ENCODE results near the gene EBF4. TPM values are rescaled to one million over a fixed set of nuclear protein-coding genes. Genes with fewer than 3 reads are reported as not detected.

The EBF4 gene
- total RNA-seq, 1 donor from 2014 or later: 2.4 TPM

- peak; percentile 76 for DNase-seq
Observed at GRCh38 chr20:2742934-2743559, 50.5 kb downstream of the EBF4 start.

GRCh38 chr20:2745060-2745910 is 52.7 kb downstream of the EBF4 start:
- DNase-seq: no peak

DNA sequence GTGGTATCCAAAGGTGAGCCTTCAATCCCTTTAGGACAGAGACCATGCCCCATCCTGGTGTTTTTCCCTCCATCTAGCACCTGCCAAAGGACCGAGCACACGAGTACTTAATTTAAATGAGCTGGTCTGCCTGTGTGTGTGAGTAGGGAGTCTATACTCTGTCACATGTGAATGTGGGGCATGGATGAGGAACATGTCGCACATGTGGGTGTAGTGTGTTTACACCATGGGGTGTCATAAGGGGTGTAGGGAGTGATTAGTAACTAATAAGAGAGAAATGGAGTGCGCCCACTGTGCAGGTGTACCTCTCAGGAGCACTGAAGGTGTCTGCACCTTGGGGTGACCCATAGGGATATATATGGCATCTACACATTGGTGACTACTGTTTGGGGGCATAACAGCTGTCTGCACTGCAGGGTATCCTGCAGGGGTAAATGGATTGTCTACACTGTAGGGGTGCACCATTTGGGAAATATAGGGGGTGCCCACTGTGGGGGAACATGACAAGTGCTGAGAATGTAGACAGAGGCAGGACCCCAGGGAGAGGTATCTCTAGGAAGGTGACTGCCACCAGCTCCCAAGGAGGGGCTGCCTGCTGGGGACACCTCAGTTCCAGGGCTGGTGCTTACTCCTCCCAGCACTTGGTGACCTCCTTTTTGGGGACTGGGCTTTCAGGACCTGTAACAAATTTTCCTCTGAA is 53.5 kb downstream of the EBF4 start:
- no peak for DNase-seq

GRCh38 chr20:2746636-2747265 is 54.2 kb downstream of the EBF4 start:
- no peak for DNase-seq

DNA sequence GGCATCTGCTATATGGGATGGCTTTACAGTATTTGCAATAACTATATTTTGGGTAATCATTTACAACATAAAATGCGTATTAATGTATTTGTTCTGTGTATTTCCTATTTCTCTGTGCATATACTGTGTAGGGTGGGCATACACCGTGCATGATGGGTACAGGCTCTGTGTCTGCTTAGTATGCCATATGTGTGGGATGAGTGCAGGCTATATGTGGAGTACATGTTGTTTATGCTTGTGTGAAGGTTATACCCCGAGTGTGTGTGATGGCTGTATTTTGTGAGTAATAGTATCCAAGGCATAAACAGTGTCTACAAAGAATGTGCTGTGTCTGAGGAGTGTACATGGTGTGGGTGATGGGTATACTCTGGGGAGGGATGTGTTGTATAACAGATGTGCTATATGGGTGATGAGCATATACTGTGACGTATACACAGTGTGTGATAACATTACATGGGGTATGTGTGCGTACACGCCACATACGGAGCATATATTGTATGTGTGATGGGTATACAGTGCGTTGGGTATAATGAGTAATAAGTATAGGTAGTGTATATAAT is 55.2 kb downstream of the EBF4 start:
- DNase-seq: no peak

DNA sequence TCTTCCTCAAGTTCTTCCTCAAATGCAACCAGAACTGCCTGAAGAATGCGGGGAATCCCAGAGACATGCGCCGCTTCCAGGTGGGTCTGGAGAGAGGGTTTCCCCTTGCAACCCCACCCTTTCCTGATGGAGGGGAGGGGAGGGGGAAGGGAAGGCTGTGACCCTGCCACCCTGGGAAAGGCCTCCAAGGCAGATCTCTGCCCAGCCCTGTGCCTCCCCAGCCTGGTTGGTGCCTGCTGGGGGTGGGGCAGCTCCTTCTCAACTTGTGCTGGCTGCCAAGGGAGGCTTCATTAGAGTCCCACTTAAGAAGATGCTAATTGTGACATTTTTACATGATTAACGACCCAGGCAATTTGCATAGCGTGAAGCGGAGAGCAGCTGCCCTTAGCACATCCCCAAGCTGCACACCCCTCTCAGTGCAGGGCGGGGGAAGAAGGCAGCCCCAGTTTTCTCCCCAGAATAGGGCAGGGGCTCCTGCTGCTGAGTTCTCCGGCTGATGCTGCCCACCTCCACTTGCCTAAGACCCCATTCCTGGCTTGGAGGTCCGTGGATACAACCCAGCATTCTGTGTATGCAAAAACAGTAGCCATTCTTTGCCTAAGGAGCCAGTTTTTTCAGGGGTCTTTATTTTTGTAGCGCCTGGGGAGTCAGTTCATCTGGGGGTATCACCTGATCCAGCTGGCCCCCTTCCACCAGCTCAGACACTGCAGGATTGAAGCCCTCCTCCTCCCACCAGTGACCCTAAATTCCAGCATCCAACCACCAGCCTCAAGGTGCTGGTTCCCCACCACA is 56.2 kb downstream of the EBF4 start:
- DNase-seq: no peak

DNA sequence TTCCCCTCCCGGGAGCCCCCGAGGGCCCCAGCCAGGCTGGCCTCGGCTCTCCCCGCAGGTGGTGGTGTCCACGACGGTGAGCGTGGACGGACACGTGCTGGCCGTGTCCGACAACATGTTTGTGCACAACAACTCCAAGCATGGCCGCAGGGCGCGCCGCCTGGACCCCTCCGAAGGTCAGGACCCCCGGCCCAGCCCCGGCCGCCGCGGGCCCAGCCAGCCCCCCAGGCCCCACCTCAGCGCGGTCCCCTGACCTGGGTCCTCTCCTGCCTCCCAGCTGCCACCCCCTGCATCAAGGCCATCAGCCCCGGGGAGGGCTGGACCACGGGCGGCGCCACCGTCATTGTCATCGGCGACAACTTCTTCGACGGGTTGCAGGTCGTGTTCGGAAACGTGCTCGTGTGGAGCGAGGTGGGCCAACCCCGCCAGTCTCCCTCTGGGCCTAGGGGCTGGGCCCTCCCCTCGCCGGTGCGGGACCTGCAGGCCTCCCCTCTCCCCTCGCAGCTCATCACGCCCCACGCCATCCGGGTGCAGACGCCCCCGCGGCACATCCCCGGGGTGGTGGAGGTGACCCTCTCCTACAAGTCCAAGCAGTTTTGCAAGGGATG is 56.9 kb downstream of the EBF4 start:
- DNase-seq: no peak

- no peak for DNase-seq
Observed at GRCh38 chr20:2749951-2750490, 57.4 kb downstream of the EBF4 start.

- peak; percentile 15 for DNase-seq
Observed at GRCh38 chr20:2750491-2751251, 58.1 kb downstream of the EBF4 start.

- DNase-seq: no peak
Observed at GRCh38 chr20:2751347-2751877, 58.8 kb downstream of the EBF4 start.

DNA sequence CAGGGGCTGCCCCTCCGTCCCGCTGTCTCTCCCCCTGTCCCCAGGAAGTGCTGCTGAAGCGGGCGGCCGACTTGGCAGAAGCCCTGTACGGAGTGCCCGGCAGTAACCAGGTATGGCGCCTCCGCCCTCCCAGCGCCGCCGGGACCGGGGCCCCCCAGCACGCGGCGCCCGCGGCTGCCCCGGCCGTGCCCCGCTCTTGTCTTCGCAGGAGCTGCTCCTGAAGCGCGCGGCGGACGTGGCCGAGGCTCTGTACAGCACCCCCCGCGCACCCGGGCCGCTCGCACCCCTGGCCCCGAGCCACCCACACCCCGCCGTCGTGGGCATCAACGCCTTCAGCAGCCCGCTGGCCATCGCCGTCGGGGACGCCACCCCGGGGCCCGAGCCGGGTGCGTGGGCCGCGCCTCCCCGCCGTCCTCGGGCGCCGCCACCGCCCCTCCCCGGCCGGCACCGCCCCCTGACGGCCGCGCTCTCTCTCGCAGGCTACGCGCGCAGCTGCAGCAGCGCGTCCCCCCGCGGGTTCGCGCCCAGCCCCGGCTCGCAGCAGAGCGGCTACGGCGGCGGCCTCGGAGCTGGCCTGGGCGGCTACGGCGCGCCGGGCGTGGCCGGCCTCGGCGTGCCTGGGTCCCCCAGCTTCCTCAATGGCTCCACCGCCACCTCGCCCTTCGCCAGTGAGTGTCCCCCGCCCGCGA is 59.4 kb downstream of the EBF4 start:
- DNase-seq: peak; percentile 12

- peak; percentile 62 for DNase-seq
Observed at GRCh38 chr20:2752567-2753460, 60.2 kb downstream of the EBF4 start.

GRCh38 chr20:2753461-2754040 is 61.0 kb downstream of the EBF4 start:
- no peak for DNase-seq

GRCh38 chr20:2754424-2754823 is 61.8 kb downstream of the EBF4 start:
- no peak for DNase-seq

DNA sequence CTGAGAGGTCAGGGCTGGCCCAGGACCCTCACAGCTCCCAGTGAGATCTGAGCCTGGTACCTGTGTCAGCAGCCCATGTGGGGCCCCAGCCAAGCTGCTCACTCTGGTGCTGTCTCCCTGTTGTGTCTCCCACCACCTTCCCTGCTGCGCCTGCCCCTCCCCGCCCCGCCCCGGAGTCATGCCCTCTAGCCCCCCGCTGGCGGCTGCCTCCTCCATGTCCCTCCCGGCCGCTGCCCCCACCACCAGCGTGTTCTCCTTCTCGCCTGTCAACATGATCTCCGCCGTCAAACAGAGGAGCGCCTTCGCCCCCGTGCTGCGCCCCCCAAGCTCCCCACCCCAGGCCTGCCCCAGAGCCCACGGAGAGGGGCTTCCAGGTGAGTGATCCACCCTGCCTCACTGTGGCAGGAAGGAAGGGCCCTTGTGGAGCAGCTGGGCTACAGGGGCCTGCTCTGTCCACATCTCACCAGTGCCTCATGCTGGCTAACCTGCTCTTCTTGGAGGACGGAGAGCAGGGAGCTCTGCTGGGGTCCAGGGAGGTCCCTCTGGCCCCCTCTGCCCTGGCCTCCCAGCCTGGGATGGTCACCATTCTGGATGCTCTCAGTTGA is 63.0 kb downstream of the EBF4 start:
- no peak for DNase-seq

DNA sequence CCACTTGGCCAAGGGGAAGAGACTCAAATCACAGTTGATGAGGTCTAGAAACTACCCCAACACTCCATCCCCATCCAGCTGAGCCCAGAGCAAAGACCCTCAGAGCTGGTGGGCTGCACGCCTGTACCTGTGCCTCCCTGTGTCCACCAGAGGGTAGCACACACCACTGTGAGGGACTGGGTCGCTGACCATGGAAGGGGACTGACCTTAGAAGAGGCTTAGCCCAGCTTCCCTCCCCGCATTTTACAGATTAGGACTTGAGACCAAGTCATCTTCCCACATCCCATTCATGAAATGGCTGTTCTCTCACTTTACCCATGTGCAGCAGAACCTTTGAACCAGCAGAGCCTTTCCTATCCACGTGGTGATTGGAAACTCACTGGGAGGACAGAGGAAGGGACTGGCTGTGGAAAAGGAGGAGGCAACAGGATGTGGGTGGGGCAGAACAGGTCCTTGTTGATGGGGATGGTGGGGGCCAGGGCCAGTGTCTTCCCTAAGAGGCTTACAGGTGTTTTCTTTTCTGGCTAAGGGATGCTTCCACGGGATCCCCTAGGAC is 63.6 kb downstream of the EBF4 start:
- peak; percentile 78 for DNase-seq

GRCh38 chr20:2757001-2757400 is 64.4 kb downstream of the EBF4 start:
- no peak for DNase-seq
